Epithelial cell of esophagus (primary cell): Measurements from ENCODE around the gene KLHL28.

ENCODE experiments used
- DNase-seq: peaks from one replicate; pipeline ENCODE4 v3.0.0; 2010; ENCODE audit warnings: low read depth
- H3K4me3 ChIP-seq: 2 replicates; pipeline ENCODE4 v1.5.1; 2011; ENCODE audit warnings: mild to moderate bottlenecking, low read length, control low read depth
- TF ChIP-seq, protein P1 (sequence below): IDR thresholded peaks from 2 replicates; pipeline ENCODE4 v1.5.1; 2011; ENCODE audit warnings: low read depth, mild to moderate bottlenecking, low read length, control low read depth, inconsistent platforms; ENCODE audit not compliant: insufficient read depth; ENCODE audit errors: missing control alignments

Gene KLHL28

DNA sequence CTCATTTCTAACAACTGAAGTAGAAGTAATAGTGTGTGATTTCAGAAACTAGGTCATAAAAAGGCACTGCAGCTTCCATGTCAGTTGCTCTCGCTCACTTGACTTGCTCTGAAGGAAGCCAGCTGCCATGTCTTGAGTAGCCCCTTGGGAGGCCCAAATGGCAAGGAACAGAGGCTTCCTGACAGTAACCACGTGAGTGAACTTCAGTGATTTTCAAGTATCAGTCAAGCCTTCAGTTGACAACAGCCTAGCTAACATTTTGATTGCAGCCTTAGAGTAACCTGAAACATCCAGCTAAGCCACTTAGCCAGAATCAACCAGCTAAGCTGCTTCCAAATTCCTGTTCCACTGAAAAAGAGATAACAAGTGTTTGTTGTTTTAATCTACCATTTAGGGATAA is 26.9 kb upstream of the KLHL28 start:
- H3K4me3 ChIP-seq: no peak overlapping the region
- no peak for DNase-seq
- TF ChIP-seq, protein P1, sequence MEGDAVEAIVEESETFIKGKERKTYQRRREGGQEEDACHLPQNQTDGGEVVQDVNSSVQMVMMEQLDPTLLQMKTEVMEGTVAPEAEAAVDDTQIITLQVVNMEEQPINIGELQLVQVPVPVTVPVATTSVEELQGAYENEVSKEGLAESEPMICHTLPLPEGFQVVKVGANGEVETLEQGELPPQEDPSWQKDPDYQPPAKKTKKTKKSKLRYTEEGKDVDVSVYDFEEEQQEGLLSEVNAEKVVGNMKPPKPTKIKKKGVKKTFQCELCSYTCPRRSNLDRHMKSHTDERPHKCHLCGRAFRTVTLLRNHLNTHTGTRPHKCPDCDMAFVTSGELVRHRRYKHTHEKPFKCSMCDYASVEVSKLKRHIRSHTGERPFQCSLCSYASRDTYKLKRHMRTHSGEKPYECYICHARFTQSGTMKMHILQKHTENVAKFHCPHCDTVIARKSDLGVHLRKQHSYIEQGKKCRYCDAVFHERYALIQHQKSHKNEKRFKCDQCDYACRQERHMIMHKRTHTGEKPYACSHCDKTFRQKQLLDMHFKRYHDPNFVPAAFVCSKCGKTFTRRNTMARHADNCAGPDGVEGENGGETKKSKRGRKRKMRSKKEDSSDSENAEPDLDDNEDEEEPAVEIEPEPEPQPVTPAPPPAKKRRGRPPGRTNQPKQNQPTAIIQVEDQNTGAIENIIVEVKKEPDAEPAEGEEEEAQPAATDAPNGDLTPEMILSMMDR: no peak

DNA sequence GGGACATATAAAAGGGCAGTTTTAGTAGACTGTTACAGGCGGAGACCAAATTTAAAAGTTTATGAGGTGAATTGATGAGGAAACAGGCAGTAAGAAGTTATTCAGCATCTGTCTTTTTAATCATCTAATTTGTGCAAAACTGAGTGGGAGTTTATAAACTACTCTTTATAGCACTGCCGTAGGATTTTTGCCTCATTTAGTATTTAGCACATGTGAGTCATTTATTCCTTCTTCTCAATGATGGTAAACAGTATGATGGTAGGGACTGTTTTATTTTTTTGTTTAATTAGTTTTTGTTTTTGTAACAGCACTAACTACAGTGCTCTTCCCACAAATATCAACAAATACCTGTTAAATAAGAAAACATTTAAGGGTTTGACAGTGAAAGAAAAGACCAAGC is 20.8 kb upstream of the KLHL28 start:
- H3K4me3 ChIP-seq: no peak overlapping the region
- TF ChIP-seq, protein P1: no peak
- DNase-seq: no peak

DNA sequence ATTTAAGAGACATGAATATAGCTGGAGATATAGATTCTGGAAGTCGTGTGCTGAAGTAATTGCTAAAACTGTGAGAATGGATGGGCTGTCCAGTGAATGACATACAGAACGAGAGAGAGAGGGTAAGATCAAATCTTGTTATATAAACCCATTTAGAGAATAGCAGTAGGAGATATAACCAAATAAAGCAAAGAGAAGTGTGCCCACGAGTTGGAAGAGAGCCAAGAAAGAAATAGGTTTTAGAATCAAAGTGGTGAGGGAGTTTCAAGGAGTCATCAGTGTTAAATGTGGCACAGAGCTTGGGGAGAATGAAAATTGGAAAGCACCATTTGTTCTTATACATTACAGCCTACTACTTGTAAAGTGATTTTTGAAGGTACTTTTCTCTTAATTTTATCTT is 19.5 kb upstream of the KLHL28 start:
- no peak for DNase-seq
- H3K4me3 ChIP-seq: no peak overlapping the region
- TF ChIP-seq, protein P1: no peak

DNA sequence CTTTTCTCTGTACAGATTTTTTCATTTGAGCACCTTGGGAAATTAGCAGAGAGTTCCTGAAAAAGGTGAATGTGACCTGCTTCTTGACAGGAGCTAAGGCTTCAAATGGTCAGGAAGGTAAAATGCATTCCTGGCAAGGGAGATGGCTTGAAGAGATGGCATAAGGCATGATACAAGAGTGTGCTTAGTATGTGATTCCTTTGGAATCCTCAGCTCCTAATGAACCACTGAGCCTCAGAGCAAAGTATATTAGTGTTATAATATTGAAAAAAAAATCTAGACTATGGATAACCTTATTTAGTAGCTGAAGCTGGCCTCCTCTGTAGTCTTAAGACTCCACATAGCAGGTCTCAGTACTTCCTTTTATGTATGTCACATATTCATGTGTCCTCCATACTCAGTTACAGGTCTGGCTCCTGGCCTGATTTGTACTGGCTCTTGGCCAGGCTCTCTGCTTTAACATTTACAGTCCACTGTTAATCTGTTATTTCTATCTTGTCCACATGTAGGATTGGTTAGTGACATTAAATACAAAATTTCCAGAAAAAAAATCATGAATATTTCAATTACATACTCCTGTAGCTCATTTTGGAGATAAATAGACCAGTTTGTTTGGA is 18.1 kb upstream of the KLHL28 start:
- no peak overlapping the region for H3K4me3 ChIP-seq
- TF ChIP-seq, protein P1: no peak
- no peak for DNase-seq

DNA sequence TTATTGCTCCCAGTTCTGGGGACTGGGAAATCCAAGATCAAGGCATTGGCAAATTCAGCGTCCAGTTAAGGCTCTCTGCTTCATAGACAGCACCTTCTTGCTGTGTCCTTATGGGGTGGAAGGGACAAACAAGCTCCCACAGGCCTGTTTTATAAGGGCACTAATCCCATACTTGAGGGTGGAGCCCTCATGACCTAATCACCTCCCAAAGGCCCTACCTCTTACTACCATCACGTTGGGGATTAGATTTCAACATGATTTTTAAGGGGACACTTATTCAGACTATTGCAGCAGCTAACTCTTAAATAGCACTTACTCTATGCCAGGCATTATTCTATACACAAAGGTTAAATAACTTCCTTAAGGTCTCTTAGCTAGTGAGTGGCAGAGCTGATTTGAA is 17.5 kb upstream of the KLHL28 start:
- H3K4me3 ChIP-seq: no peak overlapping the region
- TF ChIP-seq, protein P1: no peak
- no peak for DNase-seq

DNA sequence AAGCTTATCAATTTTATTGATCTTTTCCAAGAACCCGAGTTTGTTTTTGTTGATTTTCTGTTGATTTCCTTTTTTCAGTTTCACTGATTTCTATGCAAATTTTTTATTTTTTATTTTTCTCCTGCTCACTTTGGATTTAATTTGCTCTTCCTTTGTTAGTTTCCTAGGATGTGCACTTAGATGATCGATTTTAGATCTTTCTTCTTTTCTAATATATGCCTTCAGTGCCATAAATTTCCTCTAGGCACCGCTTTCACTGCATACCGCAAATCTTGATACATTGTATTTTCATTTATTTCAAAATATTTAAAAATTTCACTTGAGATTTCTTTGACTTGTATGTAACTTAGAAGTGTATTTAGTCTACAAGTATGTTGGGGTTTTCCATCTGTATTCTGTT is 9.7 kb upstream of the KLHL28 start:
- no peak overlapping the region for H3K4me3 ChIP-seq
- DNase-seq: no peak
- TF ChIP-seq, protein P1: no peak

DNA sequence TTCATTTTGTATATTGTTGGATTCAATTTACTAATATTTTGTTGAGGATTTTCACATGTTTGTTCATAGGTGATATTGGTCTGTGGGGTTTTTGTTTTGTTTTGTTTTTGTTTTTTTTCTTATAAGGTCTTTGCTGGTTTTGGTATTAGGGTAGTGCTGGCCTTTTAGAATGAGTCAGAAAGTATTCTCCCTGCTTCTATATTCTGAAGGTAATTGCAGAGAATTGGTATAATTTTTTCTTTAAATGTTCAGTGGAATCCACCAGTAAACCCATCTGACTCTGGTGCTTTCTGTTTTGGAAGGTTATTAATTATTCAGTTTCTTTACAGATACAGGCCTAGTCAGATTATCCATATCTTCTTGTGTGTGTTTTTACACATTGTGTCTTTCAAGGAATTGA is 9.2 kb upstream of the KLHL28 start:
- DNase-seq: no peak
- no peak overlapping the region for H3K4me3 ChIP-seq
- TF ChIP-seq, protein P1: no peak
